ENCODE results near the gene NR2F1-AS1. TPM values are rescaled to one million over a fixed set of nuclear protein-coding genes. Genes with fewer than 3 reads are reported as not detected.

Gene NR2F1-AS1
- total and polyA plus RNA-seq, 3 donors from 2014 or later, result 15.6 to 24.8 (median 20.6) TPM

GRCh38 chr5:93611976-93612854 is 31.2 kb upstream of the NR2F1-AS1 start:
- H3K9me3 ChIP-seq, result no peaks in the 10 kb centered on the region
- H3K27ac ChIP-seq, result no peak overlapping the region
- no peak overlapping the region for H3K4me3 ChIP-seq
- TF ChIP-seq CTCF (IDR thresholded peaks at IDR 0.05) (no peak), POLR2A (IDR thresholded peaks at IDR 0.05) (no peak)
- H3K36me3 ChIP-seq (ENCODE audit: low read depth, missing control alignments), result no peaks in the 10 kb centered on the region
- peaks cover 3% of the 10 kb centered on the region for H3K27me3 ChIP-seq
- H3K4me1 ChIP-seq, result no peaks in the 10 kb centered on the region
- no peak for DNase-seq
- intact Hi-C loops (cut with DNase I; ENCODE audit: low total_unique reads), result no loop called here
- 3 to 5% methylated on average over 41 of the region's 43 CpGs for WGBS, 2 donors

GRCh38 chr5:93611273-93611975 is 30.4 kb upstream of the NR2F1-AS1 start:
- TF ChIP-seq CTCF (IDR thresholded peaks at IDR 0.05) (no peak), POLR2A (IDR thresholded peaks at IDR 0.05) (no peak)
- peaks cover 3% of the 10 kb centered on the region for H3K27me3 ChIP-seq
- H3K4me3 ChIP-seq, result no peak overlapping the region
- intact Hi-C loops (cut with DNase I; ENCODE audit: low total_unique reads), result no loop called here
- WGBS, 2 donors, result 12 to 18% methylated on average over 9 of the region's 9 CpGs
- H3K9me3 ChIP-seq, result no peaks in the 10 kb centered on the region
- no peak for DNase-seq
- no peak overlapping the region for H3K27ac ChIP-seq
- no peaks in the 10 kb centered on the region for H3K36me3 ChIP-seq (ENCODE audit: low read depth, missing control alignments)
- H3K4me1 ChIP-seq, result no peaks in the 10 kb centered on the region

GRCh38 chr5:93610581-93611272 is 29.7 kb upstream of the NR2F1-AS1 start:
- WGBS, 2 donors, result 17 to 18% methylated on average over 17 of the region's 17 CpGs
- DNase-seq, result no peak
- TF ChIP-seq POLR2A (IDR thresholded peaks at IDR 0.05) (no peak), CTCF (IDR thresholded peaks at IDR 0.05) (no peak)
- Histone ChIP-seq H3K4me3 (no peak overlapping the region), H3K4me1 (no peaks in the 10 kb centered on the region), H3K9me3 (no peaks in the 10 kb centered on the region), H3K27me3 (peaks cover 3% of the 10 kb centered on the region), H3K36me3 (ENCODE audit: low read depth, missing control alignments) (no peaks in the 10 kb centered on the region), H3K27ac (no peak overlapping the region)
- intact Hi-C loops (cut with DNase I; ENCODE audit: low total_unique reads), result no loop called here

GRCh38 chr5:93609762-93610161 is 28.7 kb upstream of the NR2F1-AS1 start:
- TF ChIP-seq POLR2A (IDR thresholded peaks at IDR 0.05), result no peak
- no peak for TF ChIP-seq CTCF (IDR thresholded peaks at IDR 0.05)
- intact Hi-C loops (cut with DNase I; ENCODE audit: low total_unique reads), result no loop called here
- 14 to 20% methylated on average over 7 of the region's 7 CpGs for WGBS, 2 donors

More at GRCh38 chr5:93609762-93610161, 28.7 kb upstream of the NR2F1-AS1 start:
- no peaks in the 10 kb centered on the region for H3K4me1 ChIP-seq
- H3K27ac ChIP-seq, result no peak overlapping the region
- H3K9me3 ChIP-seq, result no peaks in the 10 kb centered on the region
- no peak overlapping the region for H3K4me3 ChIP-seq
- peaks cover 3% of the 10 kb centered on the region for H3K27me3 ChIP-seq
- no peaks in the 10 kb centered on the region for H3K36me3 ChIP-seq (ENCODE audit: low read depth, missing control alignments)
- DNase-seq, result no peak
